Endothelial cell of umbilical vein (primary cell): ENCODE data around the gene FARP2. TPM values are rescaled to one million over a fixed set of nuclear protein-coding genes. Genes with fewer than 3 reads are reported as not detected.

Source experiments
- BruUV-seq: library from RNA; stranded (reverse); fragments of 400-500 nt; replicated peaks from 2 replicates; lab custom pipeline; 2021; lab: Mats Ljungman, UMichigan
- CTCF ChIA-PET: fragments of 300-600, 350-600 bp; sonication (Branson Sonifier 250); formaldehyde crosslinking; loops from one replicate; lab custom pipeline; 2021; ENCODE audit warnings: antibody characterized with exemption, inconsistent platforms; lab: Charles Lee
- POLR2A ChIA-PET: fragments of 300-600, 350-600 bp; sonication (Branson Sonifier 250); formaldehyde crosslinking; loops from one replicate; lab custom pipeline; 2021; ENCODE audit warnings: antibody characterized with exemption, inconsistent platforms; lab: Charles Lee
- DNase-seq: peaks from one replicate; pipeline ENCODE4 v3.0.0-alpha.2; 2011; ENCODE audit warnings: low read depth, low spot score
- FAIRE-seq: peaks from 2 replicates; lab custom pipeline; 2011; peaks lifted over from hg19 to GRCh38; lab: Jason Lieb, UNC
- H2AFZ ChIP-seq: 2 replicates; pipeline ENCODE4 v1.6.0; 2012; ENCODE audit warnings: low read depth, low read length, control low read depth, inconsistent platforms
- H3K27ac ChIP-seq: 2 replicates; pipeline ENCODE4 v1.5.1; 2011; ENCODE audit warnings: low read depth, mild to moderate bottlenecking, control low read depth, low read length, moderate library complexity; ENCODE audit not compliant: insufficient read depth
- H3K27me3 ChIP-seq, 2 experiments: 2 replicates each; pipeline versions ENCODE4 v1.6.0 to v1.6.1; 2011; ENCODE audit warnings: low read length in 2 of 2, mixed read lengths in 1 of 2; ENCODE audit not compliant: control insufficient read depth in 2 of 2, insufficient read depth in 2 of 2
- H3K36me3 ChIP-seq, 2 experiments: 2 replicates in 1 of 2; 3 replicates in 1 of 2; pipeline ENCODE4 v1.5.1; 2011; ENCODE audit warnings: low read length in 2 of 2, mild to moderate bottlenecking in 1 of 2, moderate library complexity in 1 of 2; ENCODE audit not compliant: control insufficient read depth in 2 of 2, insufficient read depth in 2 of 2; ENCODE audit errors: extremely low read depth in 1 of 2
- H3K4me1 ChIP-seq: 3 replicates; pipeline ENCODE4 v1.5.1; 2011; ENCODE audit warnings: mild to moderate bottlenecking, low read length; ENCODE audit not compliant: control insufficient read depth, insufficient read depth; ENCODE audit errors: extremely low read depth
- H3K4me2 ChIP-seq: 2 replicates; pipeline ENCODE4 v1.6.1; 2011; ENCODE audit warnings: low read length, control low read depth, mixed read lengths; ENCODE audit not compliant: insufficient read depth
- H3K4me3 ChIP-seq, 3 experiments: fragments of 200-600 bp in 1 of 3; sonication (generic), shearing (Covaris generic) in 1 of 3; replicated peaks in 1 of 3; 2 replicates each; pipeline ENCODE4 v1.5.1; 2011 to 2016; ENCODE audit warnings: control low read depth in 3 of 3, low read length in 3 of 3, mild to moderate bottlenecking in 2 of 3, inconsistent platforms in 1 of 3, low read depth in 1 of 3, moderate library complexity in 1 of 3; ENCODE audit not compliant: insufficient read depth in 1 of 3
- H3K79me2 ChIP-seq: 2 replicates; pipeline ENCODE4 v1.6.0; 2012; ENCODE audit warnings: low read length, inconsistent platforms; ENCODE audit not compliant: control insufficient read depth, insufficient read depth
- H3K9ac ChIP-seq: replicated peaks from 2 replicates; pipeline ENCODE3; 2011; ENCODE audit warnings: low read length, control low read depth; ENCODE audit not compliant: insufficient read depth; ENCODE audit errors: extremely low read depth
- H3K9me1 ChIP-seq: replicated peaks from 3 replicates; pipeline ENCODE4 v1.6.0; 2011; ENCODE audit warnings: mild to moderate bottlenecking, low read length; ENCODE audit not compliant: control insufficient read depth, insufficient read depth; ENCODE audit errors: extremely low read depth
- H3K9me3 ChIP-seq: replicated peaks from 2 replicates; pipeline ENCODE4 v1.5.1; 2012; ENCODE audit warnings: low read length, inconsistent platforms; ENCODE audit not compliant: control insufficient read depth, insufficient read depth
- H4K20me1 ChIP-seq: replicated peaks from 2 replicates; pipeline ENCODE3; 2011; ENCODE audit warnings: mild to moderate bottlenecking, low read length; ENCODE audit not compliant: control insufficient read depth, insufficient read depth; ENCODE audit errors: extremely low read depth
- CTCF ChIP-seq, 2 donors: IDR thresholded peaks; 1 replicate in 1 of 2; 2 replicates in 1 of 2; pipeline ENCODE4 v1.5.1; 2011; ENCODE audit warnings: low read length in 2 of 2, mild to moderate bottlenecking in 2 of 2, moderate library complexity in 2 of 2, control low read depth in 1 of 2, inconsistent platforms in 1 of 2, low read depth in 1 of 2; ENCODE audit not compliant: insufficient read depth in 1 of 2; ENCODE audit errors: extremely low read depth in 1 of 2
- EZH2 ChIP-seq: IDR thresholded peaks from 2 replicates; pipeline ENCODE4 v1.6.1; 2012; ENCODE audit warnings: borderline replicate concordance, low read depth, mild to moderate bottlenecking, moderate library complexity, low read length, inconsistent platforms; ENCODE audit not compliant: severe bottlenecking
- FOS ChIP-seq: IDR thresholded peaks from 2 replicates; pipeline ENCODE4 v1.6.1; 2011; ENCODE audit warnings: mild to moderate bottlenecking, low read length, moderate library complexity, borderline replicate concordance; ENCODE audit not compliant: insufficient read depth
- GATA2 ChIP-seq: IDR thresholded peaks from 2 replicates; pipeline ENCODE4 v1.7.0; 2011; ENCODE audit warnings: low read depth, mild to moderate bottlenecking, moderate library complexity, mixed read lengths, low read length; ENCODE audit not compliant: insufficient read length, insufficient read depth
- JUN ChIP-seq: IDR thresholded peaks from 2 replicates; pipeline ENCODE4 v1.6.1; 2011; ENCODE audit warnings: borderline replicate concordance, low read depth; ENCODE audit not compliant: insufficient read length, insufficient read depth
- MYC ChIP-seq: IDR thresholded peaks from one replicate; pipeline ENCODE4 v1.6.1; 2011; ENCODE audit warnings: mild to moderate bottlenecking, low read depth, low read length
- POLR2A ChIP-seq: IDR thresholded peaks from 2 replicates; pipeline ENCODE4 v1.6.1; 2012; ENCODE audit warnings: low read depth, mild to moderate bottlenecking, control low read depth, low read length
- POLR2AphosphoS5 ChIP-seq: IDR thresholded peaks from 2 replicates; pipeline ENCODE4 v1.6.1; 2012; ENCODE audit warnings: low read depth, mild to moderate bottlenecking, control low read depth, low read length, moderate library complexity; ENCODE audit not compliant: insufficient read depth
- dilution Hi-C: fragments of 300-500 bp; cut with MboI; formaldehyde crosslinking; loops from one replicate; pipeline ENCODE4 v1.15.0; 2019; ENCODE audit warnings: low sequenced_read_pairs; ENCODE audit not compliant: extremely low pct_ligation_motif_present
- intact Hi-C: fragments of 100-400 bp; cut with micrococcal nuclease; formaldehyde crosslinking; loops from one replicate; pipeline ENCODE4 v1.10.0; 2022
- polyA plus RNA-seq, 4 experiments: library from polyadenylated mRNA; depleted of rRNA in 3 of 4; stranded (reverse) in 3 of 4; unstranded in 1 of 4; fragments of >200 nt; gene quantifications; 2 replicates each; pipeline versions ENCODE4 v1.2.1 to v1.2.3, GENCODE V29; 2011 to 2012; ENCODE audit warnings: missing spikeins in 1 of 4
- total RNA-seq: library from RNA; stranded (reverse); gene quantifications from 2 replicates; pipeline ENCODE4 v1.2.3, GENCODE V29; 2021
- TF ChIP-seq, protein P1 (sequence below): IDR thresholded peaks from 2 replicates; pipeline ENCODE4 v1.6.1; 2011; ENCODE audit not compliant: insufficient read depth, insufficient read length

FARP2 gene
- total and polyA plus RNA-seq, 2 donors (not counting 3 experiments of a cell fraction or from before 2014, with no cell fraction given) = 15.3 to 45.3 TPM

DNA sequence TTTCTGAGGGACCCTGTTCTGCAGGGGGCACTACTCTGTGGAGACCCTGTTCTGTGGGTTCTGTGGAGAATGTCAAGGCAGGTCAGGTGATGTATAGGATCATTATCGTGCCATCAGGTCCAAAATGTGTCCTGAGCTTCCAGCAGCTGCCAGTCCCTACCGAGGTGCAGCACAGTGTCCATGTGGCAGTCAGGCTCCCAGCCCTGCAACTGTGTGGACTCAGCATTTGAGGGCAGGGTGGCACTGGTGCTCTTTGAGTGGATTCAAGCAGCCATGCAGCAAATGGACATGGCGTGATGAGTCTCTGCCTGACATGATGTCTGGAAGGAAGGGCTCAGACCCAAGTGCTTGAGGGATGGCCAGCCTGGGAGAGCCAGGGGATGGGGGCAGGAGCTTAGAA lies 117.3 kb downstream of the FARP2 start:
- TF ChIP-seq, protein P1, sequence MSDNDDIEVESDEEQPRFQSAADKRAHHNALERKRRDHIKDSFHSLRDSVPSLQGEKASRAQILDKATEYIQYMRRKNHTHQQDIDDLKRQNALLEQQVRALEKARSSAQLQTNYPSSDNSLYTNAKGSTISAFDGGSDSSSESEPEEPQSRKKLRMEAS = no peak
- no peak for TF ChIP-seq EZH2
- TF ChIP-seq JUN = no peak
- TF ChIP-seq GATA2 = no peak
- no peak for TF ChIP-seq MYC
- TF ChIP-seq FOS = no peak
- no peak for TF ChIP-seq POLR2A
- TF ChIP-seq CTCF (IDR thresholded peaks at IDR 0.05; ENCODE audit: extremely low read depth in 1 of 2, insufficient read depth in 1 of 2, low read depth in 1 of 2, low read length in 2 of 2) = no peak
- TF ChIP-seq POLR2AphosphoS5 = no peak
- intact Hi-C loops (no loop called here), dilution Hi-C loops (no loop called here)
- Histone ChIP-seq H3K9ac (no peak overlapping the region), H3K9me1 (no peaks in the 10 kb centered on the region), H3K4me2 (no peak overlapping the region), H3K36me3 (no peaks in the 10 kb centered on the region), H3K27ac (no peak overlapping the region), H3K4me1 (no peaks in the 10 kb centered on the region), H2AFZ (no peak overlapping the region), H3K9me3 (no peaks in the 10 kb centered on the region), H3K79me2 (no peaks in the 10 kb centered on the region), H3K4me3 (no peak overlapping the region), H4K20me1 (no peaks in the 10 kb centered on the region), H3K27me3 (no peaks in the 10 kb centered on the region)
- DNase-seq (no peak), FAIRE-seq (no peak)
- ChIA-PET POLR2A (no interaction called here), CTCF (interaction anchor here (0.7 kb wide), 1 partner anchor 33 kb away, joined by 3 read pairs; no protein-coding TSS in a partner anchor)
- BruUV-seq = no TSS peak
